Naive thymus-derived CD4-positive, alpha-beta T cell (primary cell): Measurements from ENCODE around the gene AXL. TPM values are rescaled to one million over a fixed set of nuclear protein-coding genes. Genes with fewer than 3 reads are reported as not detected.

Experiments used
- ATAC-seq: fragments of 150-1000 bp; cut with Tn5 transposase; 2 replicates; pipeline ENCODE4 v1.10.0; 2021; ENCODE audit warnings: mild to moderate bottlenecking, moderate library complexity
- CTCF ChIA-PET: fragments of 350-600 bp; sonication (Branson Sonifier 250); formaldehyde crosslinking; loops from one replicate; lab custom pipeline; 2021; ENCODE audit warnings: antibody characterized with exemption; lab: Charles Lee
- POLR2A ChIA-PET: fragments of 350-600 bp; sonication (Branson Sonifier 250); formaldehyde crosslinking; loops from one replicate; lab custom pipeline; 2021; ENCODE audit warnings: antibody characterized with exemption, inconsistent platforms; lab: Charles Lee
- DNase-seq, 9 donors: peaks; one replicate each; pipeline versions ENCODE4 v3.0.0 to v3.0.0-alpha.2; 2020 to 2022; ENCODE audit warnings: mixed read lengths in 1 of 9
- H3K27ac ChIP-seq: one replicate; pipeline ENCODE4 v1.7.0; 2013; ENCODE audit warnings: mild to moderate bottlenecking, low read depth, low read length, moderate library complexity
- H3K27me3 ChIP-seq, 2 donors: one replicate each; pipeline ENCODE4 v1.7.0; 2013; ENCODE audit warnings: low read length in 2 of 2, mild to moderate bottlenecking in 2 of 2, moderate library complexity in 2 of 2; ENCODE audit not compliant: control insufficient read depth in 2 of 2, insufficient read depth in 2 of 2
- H3K36me3 ChIP-seq, 3 experiments: 1 replicate in 2 of 3; 2 replicates in 1 of 3; pipeline ENCODE4 v1.7.0; 2013; ENCODE audit warnings: low read length in 3 of 3, mild to moderate bottlenecking in 3 of 3, moderate library complexity in 1 of 3; ENCODE audit not compliant: insufficient read depth in 3 of 3, control insufficient read depth in 2 of 3
- H3K4me1 ChIP-seq, 2 donors: one replicate each; pipeline ENCODE4 v1.7.0; 2013; ENCODE audit warnings: low read length in 2 of 2, mild to moderate bottlenecking in 2 of 2, moderate library complexity in 1 of 2; ENCODE audit not compliant: control insufficient read depth in 2 of 2, insufficient read depth in 2 of 2
- H3K4me3 ChIP-seq: 2 replicates; pipeline ENCODE4 v1.7.0; 2013; ENCODE audit warnings: mild to moderate bottlenecking, low read length
- H3K9me3 ChIP-seq, 3 experiments: 1 replicate in 2 of 3; 2 replicates in 1 of 3; pipeline ENCODE4 v1.7.0; 2013; ENCODE audit warnings: low read length in 3 of 3; ENCODE audit not compliant: control insufficient read depth in 2 of 3
- H3K27ac Mint-ChIP-seq, 9 donors: one replicate each; pipeline ENCODE4 v1.8.0; 2020 to 2022; ENCODE audit warnings: mixed read lengths in 9 of 9, mild to moderate bottlenecking in 8 of 9, moderate library complexity in 5 of 9, inconsistent platforms in 2 of 9
- H3K27me3 Mint-ChIP-seq, 5 donors: one replicate each; pipeline ENCODE4 v1.8.0; 2021 to 2022; ENCODE audit warnings: mixed read lengths in 5 of 5, mild to moderate bottlenecking in 1 of 5
- H3K36me3 Mint-ChIP-seq, 5 donors: one replicate each; pipeline ENCODE4 v1.8.0; 2020 to 2022; ENCODE audit warnings: mixed read lengths in 5 of 5, mild to moderate bottlenecking in 3 of 5, inconsistent platforms in 1 of 5
- H3K4me1 Mint-ChIP-seq, 7 donors: one replicate each; pipeline ENCODE4 v1.8.0; 2020 to 2022; ENCODE audit warnings: mixed read lengths in 7 of 7, mild to moderate bottlenecking in 3 of 7, inconsistent platforms in 1 of 7
- H3K4me3 Mint-ChIP-seq, 10 donors: one replicate each; pipeline ENCODE4 v1.8.0; 2020 to 2022; ENCODE audit warnings: mild to moderate bottlenecking in 10 of 10, mixed read lengths in 10 of 10, moderate library complexity in 6 of 10, inconsistent platforms in 2 of 10
- H3K9me3 Mint-ChIP-seq, 11 donors: one replicate each; pipeline ENCODE4 v1.8.0; 2020 to 2022; ENCODE audit warnings: mixed read lengths in 11 of 11, mild to moderate bottlenecking in 4 of 11, inconsistent platforms in 1 of 11, moderate library complexity in 1 of 11
- intact Hi-C, 2 donors: fragments of 100-400 bp; cut with micrococcal nuclease; formaldehyde crosslinking; loops; one replicate each; pipeline ENCODE4 v1.15.1; 2023
- polyA plus RNA-seq, 2 donors: library from polyadenylated mRNA; unstranded; fragments of 300-500 nt; fragmentation: Illumina TruSeq; gene quantifications; one replicate each; pipeline ENCODE4 v1.2.3, GENCODE V29; 2021
- total RNA-seq, 6 experiments: library from RNA in 5 of 6; stranded (reverse) in 5 of 6; gene quantifications; 1 replicate in 5 of 6; 2 replicates in 1 of 6; pipeline ENCODE4 v1.2.3 and lab custom pipeline; 2021 to 2026

The AXL gene
- total and polyA plus RNA-seq, 7 experiments from 2014 or later: 0.12 to 0.54 (median 0.24) TPM; not detected in 1

GRCh38 chr19:41206456-41206855 lies 12.6 kb upstream of the AXL start:
- no peak for DNase-seq
- intact Hi-C loops: no loop called here
- ChIA-PET CTCF (interaction anchor here (0.6 to 5.4 kb wide), 3 partner anchors 56 to 101 kb away, joined by 3 to 78 read pairs (median 55); partner anchors contain the start of genes CCDC97 and HNRNPUL1), POLR2A (interaction anchor here (0.7 to 8.2 kb wide), 3 partner anchors 55 to 100 kb away, joined by 3 to 109 read pairs (median 66); partner anchors contain the start of genes CCDC97 and HNRNPUL1)
- Mint-ChIP-seq H3K36me3 (no peaks in the 10 kb centered on the region), H3K27me3 (no peaks in the 10 kb centered on the region), H3K9me3 (peaks cover 0 to under 1% (median 0%) of the 10 kb centered on the region in 11 donors), H3K4me3 (no peak overlapping the region), H3K27ac (peak overlapping the region in 5 of 9 donors; percentile 38 to 87 (median 59)), H3K4me1 (peaks cover 3 to 12% (median 7%) of the 10 kb centered on the region in 7 donors)
- Histone ChIP-seq H3K36me3 (no peaks in the 10 kb centered on the region), H3K9me3 (no peaks in the 10 kb centered on the region), H3K27me3 (no peaks in the 10 kb centered on the region), H3K4me1 (no peaks in the 10 kb centered on the region), H3K4me3 (no peak overlapping the region), H3K27ac (no peak overlapping the region)
- ATAC-seq: no peak

DNA sequence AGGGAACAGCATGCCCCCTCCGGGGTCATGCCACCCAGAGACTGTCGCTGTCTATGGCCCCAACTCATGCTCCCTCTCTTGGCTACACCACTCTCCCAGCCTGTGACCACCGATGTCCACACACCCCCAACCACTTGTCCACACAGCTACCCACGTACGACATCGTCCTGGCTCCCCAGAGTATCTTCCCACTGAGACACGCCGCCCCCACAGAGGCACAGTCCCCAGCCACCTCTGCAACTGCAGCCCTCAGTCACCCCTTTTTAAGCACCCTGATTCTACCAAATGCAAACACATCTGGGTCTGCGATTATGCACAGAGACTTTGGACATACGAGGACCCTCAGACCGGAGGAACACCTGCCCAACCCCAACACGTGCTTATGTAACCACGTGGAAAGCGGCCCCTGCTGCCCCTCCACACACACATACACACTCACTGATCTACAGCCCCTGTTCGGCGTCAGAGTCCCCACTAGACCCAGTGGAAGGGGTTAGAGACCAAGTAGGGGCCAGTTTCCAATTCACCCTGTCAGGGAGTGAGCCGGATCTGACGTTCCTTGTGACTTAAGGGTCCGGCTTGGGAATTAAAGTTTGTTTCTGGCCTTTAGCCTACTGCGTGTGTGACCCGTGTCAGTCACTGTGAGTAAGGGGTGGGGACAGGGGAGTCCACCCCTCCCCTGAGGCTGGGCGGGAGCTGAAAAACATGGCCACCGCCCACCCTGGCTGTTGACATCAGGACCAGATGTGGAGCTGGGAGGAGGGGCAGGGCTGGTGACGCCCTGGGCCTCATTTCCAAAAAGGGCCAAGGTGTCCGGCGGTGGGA lies 11.9 kb upstream of the AXL start:
- H3K4me1 Mint-ChIP-seq: peaks cover 3 to 12% (median 7%) of the 10 kb centered on the region in 7 donors
- intact Hi-C loops: no loop called here
- ChIA-PET CTCF (interaction anchor here (0.5 to 5.4 kb wide), 4 partner anchors 56 to 101 kb away, joined by 3 to 78 read pairs (median 6); partner anchors contain the start of gene CCDC97), POLR2A (interaction anchor here (4.5 to 8.2 kb wide), 2 partner anchors 54 to 100 kb away, joined by 66 to 109 read pairs; partner anchors contain the start of genes CCDC97 and HNRNPUL1)
- peak overlapping the region in 6 of 9 donors; percentile 15 to 85 (median 54) for H3K27ac Mint-ChIP-seq
- no peaks in the 10 kb centered on the region for H3K4me1 ChIP-seq
- no peak for ATAC-seq
- H3K27me3 ChIP-seq: no peaks in the 10 kb centered on the region
- H3K36me3 ChIP-seq: no peaks in the 10 kb centered on the region
- no peaks in the 10 kb centered on the region for H3K9me3 ChIP-seq
- no peak for DNase-seq
- H3K4me3 Mint-ChIP-seq: no peak overlapping the region
- no peaks in the 10 kb centered on the region for H3K36me3 Mint-ChIP-seq
- H3K4me3 ChIP-seq: no peak overlapping the region
- no peaks in the 10 kb centered on the region for H3K27me3 Mint-ChIP-seq
- no peaks in the 10 kb centered on the region for H3K9me3 Mint-ChIP-seq
- no peak overlapping the region for H3K27ac ChIP-seq

DNA sequence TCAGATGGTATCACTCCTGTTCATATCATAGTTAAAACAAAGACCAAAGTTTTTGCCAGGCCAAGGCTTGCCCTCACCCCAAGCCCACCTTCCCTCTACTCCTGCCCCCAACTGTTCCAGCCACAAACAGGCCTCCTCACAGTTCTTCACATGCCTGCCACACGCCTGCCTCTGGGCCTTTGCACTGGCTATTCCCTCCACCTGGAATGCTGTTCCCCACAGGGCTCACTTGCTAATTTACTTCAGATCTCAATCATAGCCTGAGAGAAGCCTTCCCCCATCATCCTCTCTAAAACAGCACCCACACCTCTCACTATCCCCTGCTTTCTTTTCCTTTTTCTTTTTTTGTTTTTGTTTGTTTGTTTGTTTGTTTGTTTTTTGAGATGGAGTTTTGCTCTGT lies 4.9 kb upstream of the AXL start:
- H3K27me3 Mint-ChIP-seq: peaks cover 9 to 26% (median 20%) of the 10 kb centered on the region in 5 donors
- ATAC-seq (no peak), DNase-seq (no peak)
- ChIA-PET CTCF (no interaction called here), POLR2A (interaction anchor here (0.8 kb wide), 1 partner anchor 97 kb away, joined by 3 read pairs; no protein-coding TSS in a partner anchor)
- peaks cover 0 to 5% (median 0%) of the 10 kb centered on the region in 7 donors for H3K4me1 Mint-ChIP-seq
- no peaks in the 10 kb centered on the region for H3K27me3 ChIP-seq
- intact Hi-C loops: no loop called here
- H3K27ac Mint-ChIP-seq: no peak overlapping the region
- H3K4me1 ChIP-seq: no peaks in the 10 kb centered on the region
- H3K4me3 Mint-ChIP-seq: no peak overlapping the region
- H3K27ac ChIP-seq: no peak overlapping the region
- H3K9me3 Mint-ChIP-seq: peaks cover 0 to 2% (median 0%) of the 10 kb centered on the region in 11 donors
- no peaks in the 10 kb centered on the region for H3K36me3 Mint-ChIP-seq
- H3K4me3 ChIP-seq: no peak overlapping the region
- no peaks in the 10 kb centered on the region for H3K36me3 ChIP-seq
- no peaks in the 10 kb centered on the region for H3K9me3 ChIP-seq

DNA sequence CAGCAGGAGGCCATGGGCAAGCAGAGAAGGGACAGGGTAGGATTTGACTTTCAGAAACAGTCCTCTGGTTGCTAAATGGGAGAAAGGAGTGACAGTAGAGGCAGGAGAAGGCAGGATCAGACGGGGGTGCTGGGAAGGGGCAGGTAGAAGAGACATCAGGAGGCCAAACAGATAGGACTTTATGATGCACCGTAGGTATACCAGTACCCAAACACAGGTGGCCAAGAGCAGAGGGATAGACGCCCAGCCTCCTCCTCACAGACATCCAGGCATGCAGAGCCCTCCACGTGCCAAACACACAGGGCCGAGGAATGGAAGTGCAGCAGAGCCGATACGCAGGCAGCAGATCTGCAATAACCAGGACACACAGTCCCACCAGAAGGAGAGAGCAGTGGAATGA lies 1.3 kb upstream of the AXL start:
- Mint-ChIP-seq H3K4me3 (no peak overlapping the region), H3K27me3 (peaks cover 23 to 52% (median 40%) of the 10 kb centered on the region in 5 donors), H3K9me3 (peaks cover 0 to 2% (median 0%) of the 10 kb centered on the region in 11 donors), H3K27ac (peak overlapping the region in 2 of 9 donors; percentile 59 to 77), H3K36me3 (no peaks in the 10 kb centered on the region), H3K4me1 (peaks cover 0 to 10% (median 3%) of the 10 kb centered on the region in 7 donors)
- Histone ChIP-seq H3K27me3 (no peaks in the 10 kb centered on the region), H3K9me3 (no peaks in the 10 kb centered on the region), H3K4me3 (no peak overlapping the region), H3K36me3 (no peaks in the 10 kb centered on the region), H3K4me1 (no peaks in the 10 kb centered on the region), H3K27ac (no peak overlapping the region)
- ChIA-PET CTCF (no interaction called here), POLR2A (no interaction called here)
- no peak for DNase-seq
- no peak for ATAC-seq
- intact Hi-C loops: no loop called here

- Mint-ChIP-seq H3K27me3 (peaks cover 23 to 56% (median 40%) of the 10 kb centered on the region in 5 donors), H3K36me3 (no peaks in the 10 kb centered on the region), H3K4me3 (no peak overlapping the region), H3K4me1 (peaks cover 0 to 10% (median 3%) of the 10 kb centered on the region in 7 donors), H3K27ac (no peak overlapping the region), H3K9me3 (peaks cover 0 to 2% (median 0%) of the 10 kb centered on the region in 11 donors)
- Histone ChIP-seq H3K9me3 (no peaks in the 10 kb centered on the region), H3K4me3 (no peak overlapping the region), H3K27ac (no peak overlapping the region), H3K36me3 (no peaks in the 10 kb centered on the region), H3K27me3 (no peaks in the 10 kb centered on the region), H3K4me1 (no peaks in the 10 kb centered on the region)
- ChIA-PET POLR2A (no interaction called here), CTCF (no interaction called here)
- no peak for ATAC-seq
- no peak for DNase-seq
- intact Hi-C loops: no loop called here
Observed at GRCh38 chr19:41218249-41218614, 791 bp upstream of the AXL start.

GRCh38 chr19:41219924-41220567 lies 1.0 kb downstream of the AXL start:
- H3K4me3 Mint-ChIP-seq: no peak overlapping the region
- H3K9me3 Mint-ChIP-seq: peaks cover 0 to 2% (median 0%) of the 10 kb centered on the region in 11 donors
- POLR2A ChIA-PET: interaction anchor here (0.8 to 1.0 kb wide), 2 partner anchors 14 to 42 kb away, joined by 3 to 5 read pairs; no protein-coding TSS in a partner anchor
- Histone ChIP-seq H3K9me3 (no peaks in the 10 kb centered on the region), H3K36me3 (no peaks in the 10 kb centered on the region), H3K27me3 (no peaks in the 10 kb centered on the region), H3K27ac (no peak overlapping the region), H3K4me3 (no peak overlapping the region), H3K4me1 (no peaks in the 10 kb centered on the region)
- H3K36me3 Mint-ChIP-seq: no peaks in the 10 kb centered on the region
- peaks cover 0 to 10% (median 3%) of the 10 kb centered on the region in 7 donors for H3K4me1 Mint-ChIP-seq
- intact Hi-C loops: no loop called here
- peak overlapping the region in 2 of 9 donors; percentile 18 to 31 for H3K27ac Mint-ChIP-seq
- ATAC-seq (no peak), DNase-seq (no peak)
- H3K27me3 Mint-ChIP-seq: peaks cover 23 to 52% (median 40%) of the 10 kb centered on the region in 5 donors
- CTCF ChIA-PET: no interaction called here
